Astrocyte (in vitro differentiated cells and primary cell): Measurements from ENCODE around the gene SEMA3A.

Experiments
- CTCF ChIP-seq: IDR thresholded peaks from 2 replicates; pipeline ENCODE4 v1.5.1; 2011; ENCODE audit warnings: low read depth, mild to moderate bottlenecking, inconsistent platforms, low read length, moderate library complexity; ENCODE audit not compliant: insufficient read depth
- EZH2 ChIP-seq: IDR thresholded peaks from 2 replicates; pipeline ENCODE4 v1.6.1; 2012; ENCODE audit warnings: mild to moderate bottlenecking, low read length, inconsistent platforms; ENCODE audit not compliant: insufficient read depth

DNA sequence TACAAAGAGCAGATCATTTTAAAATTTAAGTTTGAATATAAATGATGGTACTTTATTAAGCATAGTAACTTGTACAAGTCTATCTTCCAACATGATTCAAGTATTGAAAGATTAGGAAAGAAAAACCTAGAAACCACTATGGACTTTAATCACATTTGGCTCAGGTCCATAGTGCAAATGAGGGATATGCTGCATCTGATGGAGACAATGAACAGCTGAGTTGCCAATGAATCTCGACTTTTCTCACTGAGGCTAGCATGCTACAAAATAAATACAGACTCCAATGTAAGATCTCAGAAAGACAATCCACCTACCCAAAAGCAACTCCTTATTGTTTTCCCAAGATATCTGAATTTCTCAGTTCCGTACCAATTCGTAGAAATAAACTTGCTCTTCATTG is 89.8 kb downstream of the SEMA3A start:
- TF ChIP-seq CTCF (no peak), EZH2 (no peak)
